Parathyroid adenoma (tissue), 2 donors: Measurements from ENCODE around the gene PUS3.
"Not testable (repeated sequence)": the region's sequence is repeated elsewhere in the genome, so short reads cannot be mapped to it uniquely, and the experiment has no call there.

Experiments used
- H2AFZ ChIP-seq: fragments of 300-600 bp; sonication (generic); one replicate; pipeline ENCODE4 v1.7.0; 2017; ENCODE audit warnings: antibody characterized with exemption, mild to moderate bottlenecking
- H3K27ac ChIP-seq: fragments of 300-600 bp; sonication (generic); one replicate; pipeline ENCODE4 v1.7.0; 2017
- H3K27me3 ChIP-seq: fragments of 300-600 bp; sonication (generic); one replicate; pipeline ENCODE4 v1.7.0; 2017; ENCODE audit warnings: low read length; ENCODE audit not compliant: control insufficient read depth, insufficient read depth
- H3K36me3 ChIP-seq: fragments of 300-600 bp; sonication (generic); one replicate; pipeline ENCODE4 v1.7.0; 2017; ENCODE audit warnings: low read length; ENCODE audit not compliant: control insufficient read depth, insufficient read depth
- H3K4me1 ChIP-seq: fragments of 300-600 bp; sonication (generic); one replicate; pipeline ENCODE4 v1.7.0; 2017; ENCODE audit warnings: control low read depth
- H3K4me2 ChIP-seq: fragments of 300-600 bp; sonication (generic); one replicate; pipeline ENCODE4 v1.7.0; 2017; ENCODE audit warnings: low read length
- H3K4me3 ChIP-seq: fragments of 300-600 bp; sonication (generic); one replicate; pipeline ENCODE4 v1.7.0; 2017; ENCODE audit warnings: low read depth, low read length
- H3K79me2 ChIP-seq: fragments of 300-600 bp; sonication (generic); one replicate; pipeline ENCODE4 v1.7.0; 2017; ENCODE audit warnings: control low read depth
- H3K9ac ChIP-seq: fragments of 300-600 bp; sonication (generic); one replicate; pipeline ENCODE4 v1.7.0; 2017; ENCODE audit warnings: mild to moderate bottlenecking
- H3K9me3 ChIP-seq: fragments of 300-600 bp; sonication (generic); one replicate; pipeline ENCODE4 v1.7.0; 2017; ENCODE audit warnings: low read length; ENCODE audit not compliant: control insufficient read depth
- CTCF ChIP-seq: fragments of 300-600 bp; sonication (generic); IDR thresholded peaks from one replicate; pipeline ENCODE4 v1.7.0; 2017; ENCODE audit warnings: antibody characterized with exemption, mild to moderate bottlenecking
- donor health status: primary hyperparathyroidism.

PUS3 gene

GRCh38 chr11:125871391-125872137 lies 31.4 kb downstream of the PUS3 start:
- no peak overlapping the region for H3K9ac ChIP-seq
- H3K9me3 ChIP-seq, result no peaks in the 10 kb centered on the region
- no peaks in the 10 kb centered on the region for H3K27me3 ChIP-seq
- no peak overlapping the region for H3K4me3 ChIP-seq
- H3K4me1 ChIP-seq, result no peaks in the 10 kb centered on the region
- H2AFZ ChIP-seq, result no peak overlapping the region
- H3K27ac ChIP-seq, result no peak overlapping the region
- TF ChIP-seq CTCF, result no peak
- H3K4me2 ChIP-seq, result no peak overlapping the region
- H3K79me2 ChIP-seq, result no peaks in the 10 kb centered on the region
- no peaks in the 10 kb centered on the region for H3K36me3 ChIP-seq

GRCh38 chr11:125869521-125869920 lies 33.5 kb downstream of the PUS3 start:
- TF ChIP-seq CTCF, result no peak
- Histone ChIP-seq H3K27me3 (no peaks in the 10 kb centered on the region), H3K27ac (no peak overlapping the region), H3K4me3 (no peak overlapping the region), H3K36me3 (no peaks in the 10 kb centered on the region), H3K79me2 (no peaks in the 10 kb centered on the region), H2AFZ (no peak overlapping the region), H3K4me1 (no peaks in the 10 kb centered on the region), H3K9me3 (no peaks in the 10 kb centered on the region), H3K9ac (no peak overlapping the region), H3K4me2 (no peak overlapping the region)

DNA sequence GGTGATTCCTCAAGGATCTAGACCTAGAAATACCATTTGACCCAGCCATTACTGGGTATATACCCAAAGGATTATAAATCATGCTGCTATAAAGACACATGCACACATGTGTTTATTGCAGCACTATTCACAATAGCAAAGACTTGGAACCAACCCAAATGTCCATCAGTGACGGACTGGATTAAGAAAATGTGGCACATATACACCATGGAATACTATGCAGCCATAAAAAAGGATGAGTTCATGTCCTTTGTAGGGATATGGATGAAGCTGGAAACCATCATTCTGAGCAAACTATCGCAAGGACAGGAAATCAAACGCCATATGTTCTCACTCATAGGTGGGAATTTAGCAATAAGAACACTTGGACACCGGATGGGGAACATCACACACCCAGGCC lies 37.7 kb downstream of the PUS3 start:
- not testable (repeated sequence) for H3K9me3 ChIP-seq, H3K9ac ChIP-seq, H3K4me2 ChIP-seq, H3K79me2 ChIP-seq, H3K36me3 ChIP-seq, H3K27ac ChIP-seq, H2AFZ ChIP-seq, H3K4me3 ChIP-seq, H3K27me3 ChIP-seq, H3K4me1 ChIP-seq

GRCh38 chr11:125862786-125863185 lies 40.2 kb downstream of the PUS3 start:
- H3K4me2 ChIP-seq, H3K9ac ChIP-seq, H3K9me3 ChIP-seq, H3K27me3 ChIP-seq, H3K27ac ChIP-seq, H2AFZ ChIP-seq, H3K4me3 ChIP-seq, H3K79me2 ChIP-seq, H3K36me3 ChIP-seq, H3K4me1 ChIP-seq: not testable (repeated sequence)

DNA sequence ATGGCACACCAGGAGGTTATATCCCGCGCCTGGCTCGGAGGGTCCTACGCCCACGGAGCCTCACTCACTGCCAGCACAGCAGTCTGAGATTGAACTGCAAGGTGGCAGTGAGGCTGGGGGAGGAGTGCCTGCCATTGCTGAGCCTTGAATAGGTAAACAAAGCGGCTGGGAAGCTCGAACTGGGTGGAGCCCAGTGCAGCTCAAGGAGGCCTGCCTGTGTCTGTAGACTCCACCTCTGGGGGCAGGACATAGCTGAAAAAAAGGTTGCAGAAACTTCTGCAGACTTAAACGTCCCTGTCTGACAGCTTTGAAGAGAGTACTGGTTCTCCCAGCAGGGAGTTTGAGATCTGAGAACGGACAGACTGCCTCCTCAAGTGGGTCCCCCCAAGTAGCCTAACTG lies 45.3 kb downstream of the PUS3 start:
- H2AFZ ChIP-seq, H3K27me3 ChIP-seq, H3K9me3 ChIP-seq: not testable (repeated sequence)

DNA sequence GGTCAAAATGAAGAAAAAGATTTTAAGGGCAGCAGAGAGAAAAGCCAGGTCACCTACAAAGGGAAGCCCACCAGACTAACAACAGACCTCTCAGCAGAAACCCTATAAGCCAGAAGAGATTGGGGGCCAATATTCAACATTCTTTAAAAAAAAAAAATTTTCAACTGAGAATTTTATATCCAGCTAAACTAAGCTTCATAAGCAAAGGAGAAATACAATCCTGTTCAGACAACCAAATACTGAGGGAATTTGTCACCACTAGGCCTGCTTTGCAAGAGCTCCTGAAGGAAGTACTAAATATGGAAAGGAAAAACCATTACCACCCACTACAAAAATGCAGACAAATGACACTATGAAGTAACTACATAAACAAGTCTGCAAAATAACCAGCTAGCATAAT lies 56.8 kb downstream of the PUS3 start:
- H3K9ac ChIP-seq, result no peak overlapping the region
- no peaks in the 10 kb centered on the region for H3K79me2 ChIP-seq
- no peaks in the 10 kb centered on the region for H3K27me3 ChIP-seq
- no peak overlapping the region for H3K27ac ChIP-seq
- no peak overlapping the region for H3K4me3 ChIP-seq
- TF ChIP-seq CTCF, result no peak
- H3K36me3 ChIP-seq, result no peaks in the 10 kb centered on the region
- no peaks in the 10 kb centered on the region for H3K4me1 ChIP-seq
- H2AFZ ChIP-seq, result no peak overlapping the region
- no peaks in the 10 kb centered on the region for H3K9me3 ChIP-seq
- no peak overlapping the region for H3K4me2 ChIP-seq

More for the DNA sequence above, 45.3 kb downstream of the PUS3 start:
- H3K27ac ChIP-seq, H3K4me1 ChIP-seq, H3K79me2 ChIP-seq, H3K4me2 ChIP-seq, H3K4me3 ChIP-seq, H3K9ac ChIP-seq, H3K36me3 ChIP-seq: not testable (repeated sequence)
